Astrocyte of the spinal cord (primary cell): ENCODE measurements around the gene KCNK10.

ENCODE experiments used
- DNase-seq: peaks from one replicate; pipeline ENCODE4 v3.0.0; 2011; ENCODE audit warnings: low read depth, low spot score
- H3K4me3 ChIP-seq: 2 replicates; pipeline ENCODE4 v1.5.1; 2011; ENCODE audit warnings: low read depth, mild to moderate bottlenecking, low read length, moderate library complexity
- in situ Hi-C: cut with HindIII; loops from 2 replicates; pipeline ENCODE4 v1.10.0; 2017; ENCODE audit warnings: low sequenced_read_pairs
- TF ChIP-seq, protein P1 (sequence below): IDR thresholded peaks from 2 replicates; pipeline ENCODE4 v1.5.1; 2012; ENCODE audit warnings: low read depth, mild to moderate bottlenecking, low read length, inconsistent platforms

KCNK10 gene

GRCh38 chr14:88286309-88286708, 36.8 kb downstream of the KCNK10 start:
- in situ Hi-C loops = no loop called here
- TF ChIP-seq, protein P1, sequence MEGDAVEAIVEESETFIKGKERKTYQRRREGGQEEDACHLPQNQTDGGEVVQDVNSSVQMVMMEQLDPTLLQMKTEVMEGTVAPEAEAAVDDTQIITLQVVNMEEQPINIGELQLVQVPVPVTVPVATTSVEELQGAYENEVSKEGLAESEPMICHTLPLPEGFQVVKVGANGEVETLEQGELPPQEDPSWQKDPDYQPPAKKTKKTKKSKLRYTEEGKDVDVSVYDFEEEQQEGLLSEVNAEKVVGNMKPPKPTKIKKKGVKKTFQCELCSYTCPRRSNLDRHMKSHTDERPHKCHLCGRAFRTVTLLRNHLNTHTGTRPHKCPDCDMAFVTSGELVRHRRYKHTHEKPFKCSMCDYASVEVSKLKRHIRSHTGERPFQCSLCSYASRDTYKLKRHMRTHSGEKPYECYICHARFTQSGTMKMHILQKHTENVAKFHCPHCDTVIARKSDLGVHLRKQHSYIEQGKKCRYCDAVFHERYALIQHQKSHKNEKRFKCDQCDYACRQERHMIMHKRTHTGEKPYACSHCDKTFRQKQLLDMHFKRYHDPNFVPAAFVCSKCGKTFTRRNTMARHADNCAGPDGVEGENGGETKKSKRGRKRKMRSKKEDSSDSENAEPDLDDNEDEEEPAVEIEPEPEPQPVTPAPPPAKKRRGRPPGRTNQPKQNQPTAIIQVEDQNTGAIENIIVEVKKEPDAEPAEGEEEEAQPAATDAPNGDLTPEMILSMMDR = no peak
- no peak for DNase-seq
- no peak overlapping the region for H3K4me3 ChIP-seq

- TF ChIP-seq, protein P1 = no peak
- in situ Hi-C loops = no loop called here
- DNase-seq = no peak
- H3K4me3 ChIP-seq = no peak overlapping the region
Observed at GRCh38 chr14:88281447-88281846, 41.6 kb downstream of the KCNK10 start.

DNA sequence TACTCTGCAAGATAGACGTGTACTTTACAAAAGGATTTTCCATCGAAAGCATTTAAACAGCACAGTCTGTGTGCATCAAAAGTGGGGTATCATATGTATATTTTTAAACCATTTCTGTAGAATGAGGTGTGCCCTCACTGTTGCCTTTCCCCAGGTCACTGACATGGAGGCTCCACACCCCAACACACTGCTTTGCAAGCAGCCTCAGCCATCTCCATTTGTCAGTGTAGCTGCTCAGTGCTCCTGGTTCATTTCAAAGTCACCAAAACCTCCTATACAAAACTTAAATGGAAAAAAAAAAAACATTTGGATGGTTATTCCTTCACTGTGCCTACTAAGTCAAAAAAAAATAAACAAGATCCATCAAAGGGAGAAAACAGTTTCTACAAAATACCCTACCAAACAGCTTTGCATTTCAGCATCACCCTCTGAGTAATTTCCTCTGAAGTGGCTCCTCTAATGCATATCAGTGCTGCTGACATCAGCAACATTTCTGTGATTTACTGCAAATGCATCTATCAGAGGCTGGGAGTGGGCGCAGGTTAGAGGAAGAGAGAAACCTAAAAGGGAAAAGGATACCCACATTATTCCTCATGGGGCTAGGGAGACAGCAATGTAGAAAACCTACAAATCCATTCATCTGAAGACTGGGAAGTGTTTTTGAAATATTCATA, 46.0 kb downstream of the KCNK10 start:
- in situ Hi-C loops = no loop called here
- no peak for DNase-seq
- no peak overlapping the region for H3K4me3 ChIP-seq
- TF ChIP-seq, protein P1 = no peak

GRCh38 chr14:88272390-88273269, 50.4 kb downstream of the KCNK10 start:
- in situ Hi-C loops = no loop called here
- H3K4me3 ChIP-seq = no peak overlapping the region
- no peak for DNase-seq
- TF ChIP-seq, protein P1 = no peak

DNA sequence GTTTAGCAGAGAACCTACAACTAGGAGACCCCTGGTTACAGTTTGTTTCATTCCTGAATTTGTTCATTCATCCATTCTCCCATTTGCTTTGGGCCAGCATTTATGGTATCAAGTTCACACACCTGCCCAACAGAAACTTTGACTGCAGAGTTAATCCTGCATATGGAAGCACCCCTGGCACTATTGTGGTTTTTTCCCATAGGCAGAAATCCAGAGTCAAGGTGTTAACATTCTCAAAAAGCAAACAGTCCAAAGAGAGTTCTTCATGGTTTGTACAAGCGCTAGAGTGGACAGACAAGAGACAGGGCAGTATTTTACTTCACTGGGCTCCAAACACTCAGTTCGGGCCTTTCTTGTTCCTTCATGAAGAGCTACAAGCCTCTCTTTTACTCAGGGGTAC, 51.9 kb downstream of the KCNK10 start:
- H3K4me3 ChIP-seq = no peak overlapping the region
- TF ChIP-seq, protein P1 = no peak
- no peak for DNase-seq
- in situ Hi-C loops = no loop called here

DNA sequence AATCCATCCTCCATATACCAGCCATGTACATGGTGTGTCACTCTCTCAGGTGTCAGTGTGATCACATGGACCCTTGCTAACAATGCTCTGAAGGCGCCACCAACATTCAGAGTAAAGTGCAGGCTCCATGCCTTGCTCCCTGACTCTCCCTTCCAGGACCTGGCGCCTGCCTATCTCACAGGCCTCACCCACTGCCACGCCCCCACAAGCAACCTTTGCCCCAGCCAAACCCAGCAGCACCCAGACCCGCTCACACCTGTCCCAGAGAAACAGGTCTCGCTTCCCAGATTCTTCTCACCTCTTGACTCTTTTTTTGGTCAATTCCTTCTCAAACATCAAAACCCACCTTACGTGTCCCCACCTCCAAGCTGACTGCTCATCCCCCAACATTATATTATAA, 52.3 kb downstream of the KCNK10 start:
- TF ChIP-seq, protein P1 = no peak
- in situ Hi-C loops = no loop called here
- DNase-seq = no peak

More for the DNA sequence above, 52.3 kb downstream of the KCNK10 start:
- H3K4me3 ChIP-seq = no peak overlapping the region
